DOHH2 (cell line): ENCODE results near the gene ARRB1.

Experiments used
- H3F3A ChIP-seq: fragments of 200-600 bp; sonication (generic), shearing (Covaris generic); 2 replicates; pipeline ENCODE4 v1.6.0; 2016; ENCODE audit warnings: antibody characterized with exemption, mild to moderate bottlenecking; ENCODE audit not compliant: control insufficient read depth, insufficient read depth
- H3K27ac ChIP-seq: fragments of 200-600 bp; sonication (generic); 2 replicates; pipeline ENCODE4 v1.5.1; 2014; ENCODE audit warnings: low read depth, mild to moderate bottlenecking, low read length, moderate library complexity
- H3K27me3 ChIP-seq: fragments of 200-600 bp; sonication (generic); 2 replicates; pipeline ENCODE4 v1.6.1; 2014; ENCODE audit warnings: mild to moderate bottlenecking, low read length, mixed read lengths; ENCODE audit not compliant: control insufficient read depth
- H3K36me3 ChIP-seq: fragments of 200-600 bp; sonication (generic); 2 replicates; pipeline ENCODE4 v1.6.1; 2014; ENCODE audit warnings: mild to moderate bottlenecking, low read length, moderate library complexity, mixed read lengths; ENCODE audit not compliant: control insufficient read depth
- H3K4me1 ChIP-seq: fragments of 200-600 bp; sonication (generic); 2 replicates; pipeline ENCODE4 v1.6.1; 2014; ENCODE audit warnings: mild to moderate bottlenecking, low read length, mixed read lengths; ENCODE audit not compliant: control insufficient read depth
- H3K4me2 ChIP-seq: fragments of 200-600 bp; sonication (generic); 2 replicates; pipeline ENCODE4 v1.6.0; 2014; ENCODE audit warnings: mild to moderate bottlenecking, low read length, moderate library complexity
- H3K4me3 ChIP-seq: fragments of 200-600 bp; sonication (generic); 2 replicates; pipeline ENCODE4 v1.5.1; 2014; ENCODE audit warnings: mild to moderate bottlenecking, low read length, mixed read lengths
- H3K79me2 ChIP-seq: fragments of 200-600 bp; sonication (generic); 2 replicates; pipeline ENCODE4 v1.6.1; 2014; ENCODE audit warnings: mild to moderate bottlenecking, low read length, mixed read lengths; ENCODE audit not compliant: control insufficient read depth
- H3K9me2 ChIP-seq: fragments of 200-600 bp; sonication (generic); replicated peaks from 2 replicates; pipeline ENCODE4 v1.6.1; 2014; ENCODE audit warnings: mild to moderate bottlenecking, low read length, mixed read lengths; ENCODE audit not compliant: control insufficient read depth
- H3K9me3 ChIP-seq: fragments of 200-600 bp; sonication (generic); 2 replicates; pipeline ENCODE4 v1.6.1; 2014; ENCODE audit warnings: antibody characterized with exemption, low read length, mixed read lengths; ENCODE audit not compliant: control insufficient read depth, insufficient read depth
- H4K20me1 ChIP-seq: fragments of 200-600 bp; sonication (generic); 2 replicates; pipeline ENCODE4 v1.6.0; 2014; ENCODE audit warnings: low read depth, mild to moderate bottlenecking, antibody characterized with exemption, low read length, moderate library complexity; ENCODE audit not compliant: control insufficient read depth, insufficient read depth
- EZH2phosphoT487 ChIP-seq: fragments of 200-600 bp; sonication (generic); IDR thresholded peaks from 2 replicates; pipeline ENCODE4 v1.6.1; 2017; ENCODE audit warnings: borderline replicate concordance, mild to moderate bottlenecking, antibody characterized with exemption, low read length, moderate library complexity, mixed read lengths
- TF ChIP-seq, protein P1 (sequence below): fragments of 200-600 bp; sonication (generic); IDR thresholded peaks from one replicate; pipeline ENCODE4 v1.5.1; 2014; ENCODE audit warnings: antibody characterized with exemption, mild to moderate bottlenecking, low read depth, low read length; ENCODE audit not compliant: poor library complexity, severe bottlenecking

ARRB1 gene

DNA sequence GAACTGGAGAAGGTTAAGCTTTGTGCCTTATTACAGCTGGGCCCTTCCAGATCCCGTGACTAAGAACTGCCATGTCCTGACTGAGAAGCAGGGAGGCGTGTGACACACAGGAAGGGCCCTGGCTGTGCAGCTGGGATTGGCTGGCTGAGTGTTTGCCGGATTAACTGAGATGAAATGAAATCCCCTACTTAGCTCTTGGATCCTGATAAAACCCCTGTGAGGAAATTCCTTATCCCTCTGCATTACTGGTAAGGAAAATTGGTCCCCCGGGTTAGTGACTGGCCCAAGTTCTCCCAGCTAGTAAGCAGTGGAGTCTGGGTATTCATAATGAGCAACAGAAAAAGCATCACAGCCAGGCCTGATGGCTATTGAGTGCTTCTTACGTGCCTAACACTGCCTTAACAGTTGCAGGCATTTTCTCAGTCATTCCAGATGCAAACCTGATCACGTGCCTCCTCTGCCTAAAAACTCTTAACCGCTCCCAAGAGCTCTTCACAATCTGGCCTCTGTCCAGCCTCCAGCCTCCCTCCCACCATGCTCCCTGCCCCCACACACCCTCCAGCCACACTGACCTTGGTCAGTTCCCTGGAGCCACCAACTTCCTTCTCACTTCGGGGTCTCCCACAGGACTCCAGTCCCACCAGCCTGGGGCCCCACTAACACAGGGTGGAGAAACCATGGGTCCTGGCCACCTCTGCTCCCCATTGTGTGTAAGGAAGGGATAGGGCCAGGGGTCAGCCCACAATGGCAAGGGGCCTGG lies 37.8 kb downstream of the ARRB1 start:
- no peak for TF ChIP-seq EZH2phosphoT487
- TF ChIP-seq, protein P1, sequence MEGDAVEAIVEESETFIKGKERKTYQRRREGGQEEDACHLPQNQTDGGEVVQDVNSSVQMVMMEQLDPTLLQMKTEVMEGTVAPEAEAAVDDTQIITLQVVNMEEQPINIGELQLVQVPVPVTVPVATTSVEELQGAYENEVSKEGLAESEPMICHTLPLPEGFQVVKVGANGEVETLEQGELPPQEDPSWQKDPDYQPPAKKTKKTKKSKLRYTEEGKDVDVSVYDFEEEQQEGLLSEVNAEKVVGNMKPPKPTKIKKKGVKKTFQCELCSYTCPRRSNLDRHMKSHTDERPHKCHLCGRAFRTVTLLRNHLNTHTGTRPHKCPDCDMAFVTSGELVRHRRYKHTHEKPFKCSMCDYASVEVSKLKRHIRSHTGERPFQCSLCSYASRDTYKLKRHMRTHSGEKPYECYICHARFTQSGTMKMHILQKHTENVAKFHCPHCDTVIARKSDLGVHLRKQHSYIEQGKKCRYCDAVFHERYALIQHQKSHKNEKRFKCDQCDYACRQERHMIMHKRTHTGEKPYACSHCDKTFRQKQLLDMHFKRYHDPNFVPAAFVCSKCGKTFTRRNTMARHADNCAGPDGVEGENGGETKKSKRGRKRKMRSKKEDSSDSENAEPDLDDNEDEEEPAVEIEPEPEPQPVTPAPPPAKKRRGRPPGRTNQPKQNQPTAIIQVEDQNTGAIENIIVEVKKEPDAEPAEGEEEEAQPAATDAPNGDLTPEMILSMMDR = no peak
- H3K4me2 ChIP-seq = no peak overlapping the region
- no peaks in the 10 kb centered on the region for H3F3A ChIP-seq
- H3K36me3 ChIP-seq = no peaks in the 10 kb centered on the region
- H3K9me3 ChIP-seq = no peaks in the 10 kb centered on the region
- H3K4me3 ChIP-seq = no peak overlapping the region
- no peaks in the 10 kb centered on the region for H3K27me3 ChIP-seq
- no peaks in the 10 kb centered on the region for H3K4me1 ChIP-seq
- H3K9me2 ChIP-seq = no peaks in the 10 kb centered on the region
- H3K27ac ChIP-seq = no peak overlapping the region
- H3K79me2 ChIP-seq = no peaks in the 10 kb centered on the region
- no peaks in the 10 kb centered on the region for H4K20me1 ChIP-seq

DNA sequence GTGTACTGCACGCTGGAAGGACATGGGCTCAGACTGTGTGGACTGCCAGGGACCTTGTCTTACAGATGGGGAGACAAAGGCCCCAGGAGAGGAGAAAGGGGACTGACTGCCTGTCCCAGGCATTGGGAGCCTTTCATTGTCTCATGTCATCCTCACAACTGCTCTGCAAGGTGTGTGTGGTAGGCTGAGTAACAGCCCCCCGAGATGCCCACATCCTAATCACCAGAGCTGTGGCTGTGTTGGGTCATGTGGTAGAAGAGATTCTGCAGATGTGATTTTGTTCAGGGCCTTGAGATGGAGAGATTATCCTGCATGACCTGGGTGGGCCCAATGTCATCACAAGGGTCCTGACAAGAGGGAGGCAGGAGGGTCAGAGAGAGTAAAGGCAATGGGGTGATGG lies 39.1 kb downstream of the ARRB1 start:
- Histone ChIP-seq H3K36me3 (no peaks in the 10 kb centered on the region), H3K4me2 (no peak overlapping the region), H3K4me1 (no peaks in the 10 kb centered on the region), H4K20me1 (no peaks in the 10 kb centered on the region), H3K79me2 (no peaks in the 10 kb centered on the region), H3K27me3 (no peaks in the 10 kb centered on the region), H3K27ac (no peak overlapping the region), H3K9me3 (no peaks in the 10 kb centered on the region), H3F3A (no peaks in the 10 kb centered on the region), H3K9me2 (no peaks in the 10 kb centered on the region), H3K4me3 (no peak overlapping the region)
- TF ChIP-seq, protein P1 = no peak
- TF ChIP-seq EZH2phosphoT487 = no peak

DNA sequence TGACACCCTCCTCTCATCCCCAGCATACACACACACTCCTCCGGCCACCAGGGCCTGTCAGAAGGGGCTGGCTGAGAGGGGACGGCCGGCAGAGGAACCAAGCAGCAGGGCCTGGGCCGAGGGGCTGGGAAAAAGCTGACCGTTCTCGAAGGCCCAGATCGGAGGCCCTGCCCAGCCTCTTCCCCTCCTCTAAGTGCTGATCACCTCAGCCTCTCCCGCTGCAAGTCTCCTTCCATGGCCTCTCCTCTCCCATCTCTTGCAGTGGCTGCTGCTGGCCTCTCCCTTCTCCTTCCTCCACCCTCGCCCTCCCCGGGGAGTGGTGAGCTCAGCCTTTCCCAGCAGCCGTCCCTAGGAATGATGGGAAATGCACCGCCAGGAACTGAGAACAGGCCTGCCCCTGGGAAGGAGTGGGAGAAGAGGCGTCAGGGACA lies 39.6 kb downstream of the ARRB1 start:
- H3K4me1 ChIP-seq = no peaks in the 10 kb centered on the region
- no peaks in the 10 kb centered on the region for H3K79me2 ChIP-seq
- no peak overlapping the region for H3K27ac ChIP-seq
- no peak for TF ChIP-seq EZH2phosphoT487
- TF ChIP-seq, protein P1 = no peak
- no peaks in the 10 kb centered on the region for H3K9me3 ChIP-seq
- H3K9me2 ChIP-seq = no peaks in the 10 kb centered on the region
- H3K36me3 ChIP-seq = no peaks in the 10 kb centered on the region
- H3K4me2 ChIP-seq = no peak overlapping the region
- no peak overlapping the region for H3K4me3 ChIP-seq
- H3K27me3 ChIP-seq = no peaks in the 10 kb centered on the region
- no peaks in the 10 kb centered on the region for H3F3A ChIP-seq
- H4K20me1 ChIP-seq = no peaks in the 10 kb centered on the region
